ENCODE measurements around the gene CNNM2.

Gene CNNM2

GRCh38 chr10:103106539-103106938 lies 188.4 kb downstream of the CNNM2 start:
- no peak overlapping the region for H3K4me3 ChIP-seq (replicated peaks; ENCODE audit: low read depth, low read length)
- TF ChIP-seq, protein P1, sequence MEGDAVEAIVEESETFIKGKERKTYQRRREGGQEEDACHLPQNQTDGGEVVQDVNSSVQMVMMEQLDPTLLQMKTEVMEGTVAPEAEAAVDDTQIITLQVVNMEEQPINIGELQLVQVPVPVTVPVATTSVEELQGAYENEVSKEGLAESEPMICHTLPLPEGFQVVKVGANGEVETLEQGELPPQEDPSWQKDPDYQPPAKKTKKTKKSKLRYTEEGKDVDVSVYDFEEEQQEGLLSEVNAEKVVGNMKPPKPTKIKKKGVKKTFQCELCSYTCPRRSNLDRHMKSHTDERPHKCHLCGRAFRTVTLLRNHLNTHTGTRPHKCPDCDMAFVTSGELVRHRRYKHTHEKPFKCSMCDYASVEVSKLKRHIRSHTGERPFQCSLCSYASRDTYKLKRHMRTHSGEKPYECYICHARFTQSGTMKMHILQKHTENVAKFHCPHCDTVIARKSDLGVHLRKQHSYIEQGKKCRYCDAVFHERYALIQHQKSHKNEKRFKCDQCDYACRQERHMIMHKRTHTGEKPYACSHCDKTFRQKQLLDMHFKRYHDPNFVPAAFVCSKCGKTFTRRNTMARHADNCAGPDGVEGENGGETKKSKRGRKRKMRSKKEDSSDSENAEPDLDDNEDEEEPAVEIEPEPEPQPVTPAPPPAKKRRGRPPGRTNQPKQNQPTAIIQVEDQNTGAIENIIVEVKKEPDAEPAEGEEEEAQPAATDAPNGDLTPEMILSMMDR (IDR thresholded peaks at IDR 0.05; ENCODE audit: low read depth, low read length, missing control alignments), result no peak
- no peak for DNase-seq (ENCODE audit: extremely low read depth, low read depth)

GRCh38 chr10:103109821-103110220 lies 191.7 kb downstream of the CNNM2 start:
- H3K4me3 ChIP-seq (replicated peaks; ENCODE audit: low read depth, low read length), result no peak overlapping the region
- DNase-seq (ENCODE audit: extremely low read depth, low read depth), result no peak
- TF ChIP-seq, protein P1 (IDR thresholded peaks at IDR 0.05; ENCODE audit: low read depth, low read length, missing control alignments), result no peak

- no peak overlapping the region for H3K4me3 ChIP-seq (replicated peaks; ENCODE audit: low read depth, low read length)
- TF ChIP-seq, protein P1 (IDR thresholded peaks at IDR 0.05; ENCODE audit: low read depth, low read length, missing control alignments), result no peak
- no peak for DNase-seq (ENCODE audit: extremely low read depth, low read depth)
These were observed 192.3 kb downstream of the CNNM2 start for GRCh38 chr10:103110407-103110806.

GRCh38 chr10:103111031-103111917 lies 193.2 kb downstream of the CNNM2 start:
- TF ChIP-seq, protein P1 (IDR thresholded peaks at IDR 0.05; ENCODE audit: low read depth, low read length, missing control alignments), result no peak
- DNase-seq (ENCODE audit: extremely low read depth, low read depth), result peak; percentile 30
- H3K4me3 ChIP-seq (replicated peaks; ENCODE audit: low read depth, low read length), result no peak overlapping the region

DNA sequence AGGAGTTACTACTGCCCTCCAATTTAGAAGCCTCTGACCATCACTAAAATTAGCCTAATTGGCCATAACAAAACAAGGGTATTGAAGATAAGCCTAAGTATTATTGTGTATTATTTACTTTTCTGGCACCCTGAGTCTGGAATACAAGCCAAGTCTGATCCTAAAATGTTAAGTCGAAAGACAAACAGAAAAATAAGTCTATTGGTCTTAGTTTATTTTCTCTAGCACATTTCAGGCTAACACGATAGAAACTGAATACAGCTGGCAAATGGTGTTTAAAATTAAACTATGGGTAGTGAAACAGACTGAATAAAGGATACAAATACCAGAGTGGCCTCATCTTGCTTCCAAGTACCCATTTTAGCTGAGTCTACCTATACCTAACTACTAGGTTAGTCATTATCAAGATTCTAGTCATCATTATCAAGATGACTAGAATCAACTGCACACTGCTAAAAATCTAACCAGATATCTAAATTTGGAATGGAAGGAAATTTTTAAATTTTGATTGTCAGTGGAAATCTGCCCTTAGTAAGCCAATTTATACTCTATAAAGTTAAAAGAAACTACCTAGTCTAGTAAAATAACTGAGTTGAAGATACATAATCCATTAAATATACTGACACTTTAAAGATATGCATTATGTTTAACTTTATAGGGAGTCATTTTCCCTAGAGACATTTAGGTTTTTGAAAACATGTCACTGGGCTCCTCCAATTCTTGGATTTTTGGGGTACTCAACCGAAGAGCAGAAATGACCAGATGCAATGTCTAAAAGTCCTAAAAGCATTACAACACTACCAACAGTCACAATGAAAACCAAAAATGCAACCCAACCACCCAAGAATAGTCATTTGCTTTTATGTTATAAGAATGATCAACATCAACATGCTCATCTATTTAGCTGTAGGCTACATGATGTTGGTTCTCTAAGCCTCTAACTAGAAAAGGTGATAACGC lies 194.1 kb downstream of the CNNM2 start:
- no peak overlapping the region for H3K4me3 ChIP-seq (replicated peaks; ENCODE audit: low read depth, low read length)
- DNase-seq (ENCODE audit: extremely low read depth, low read depth), result no peak
- TF ChIP-seq, protein P1 (IDR thresholded peaks at IDR 0.05; ENCODE audit: low read depth, low read length, missing control alignments), result no peak

GRCh38 chr10:103114876-103115275 lies 196.8 kb downstream of the CNNM2 start:
- TF ChIP-seq, protein P1 (IDR thresholded peaks at IDR 0.05; ENCODE audit: low read depth, low read length, missing control alignments), result no peak
- DNase-seq (ENCODE audit: extremely low read depth, low read depth), result no peak
- H3K4me3 ChIP-seq (replicated peaks; ENCODE audit: low read depth, low read length), result no peak overlapping the region

All from HFF-Myc (cell line).